Cerebellar cortex (tissue), 1 donor: ENCODE measurements around the gene ARAP1.

Experiments
- DNase-seq: peaks from one replicate; pipeline ENCODE4 v3.0.0-alpha.2; 2015; ENCODE audit warnings: low spot score

The ARAP1 gene

DNA sequence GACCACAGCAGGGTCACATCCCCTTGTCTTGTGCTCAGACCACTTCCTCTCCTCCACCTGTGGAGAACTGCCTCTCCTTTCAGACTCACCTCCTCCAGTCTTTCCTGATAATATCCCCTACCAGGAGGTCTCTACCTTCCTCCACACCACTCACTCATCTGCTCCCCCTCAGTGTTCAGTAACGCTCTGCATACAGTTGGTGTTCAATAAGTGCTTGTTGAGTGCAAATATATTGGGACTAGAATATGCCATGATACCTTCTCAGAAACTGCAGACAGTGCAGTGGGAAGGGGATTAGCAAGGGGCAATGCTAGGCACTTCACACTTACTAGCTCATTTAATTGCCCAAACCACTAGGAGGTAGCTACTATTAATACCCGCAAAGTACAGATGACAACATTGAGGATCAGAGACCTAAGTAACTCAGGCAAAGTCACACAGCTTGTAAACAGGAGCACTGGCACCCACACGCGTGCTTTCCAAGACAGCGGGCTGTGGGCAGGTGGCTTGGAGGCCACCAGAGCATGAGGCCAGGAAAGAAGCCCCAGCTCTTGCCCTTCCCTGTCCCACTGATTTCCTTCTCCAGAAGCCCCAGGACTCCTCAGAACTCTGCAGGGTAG is 69.9 kb downstream of the ARAP1 start:
- no peak for DNase-seq

DNA sequence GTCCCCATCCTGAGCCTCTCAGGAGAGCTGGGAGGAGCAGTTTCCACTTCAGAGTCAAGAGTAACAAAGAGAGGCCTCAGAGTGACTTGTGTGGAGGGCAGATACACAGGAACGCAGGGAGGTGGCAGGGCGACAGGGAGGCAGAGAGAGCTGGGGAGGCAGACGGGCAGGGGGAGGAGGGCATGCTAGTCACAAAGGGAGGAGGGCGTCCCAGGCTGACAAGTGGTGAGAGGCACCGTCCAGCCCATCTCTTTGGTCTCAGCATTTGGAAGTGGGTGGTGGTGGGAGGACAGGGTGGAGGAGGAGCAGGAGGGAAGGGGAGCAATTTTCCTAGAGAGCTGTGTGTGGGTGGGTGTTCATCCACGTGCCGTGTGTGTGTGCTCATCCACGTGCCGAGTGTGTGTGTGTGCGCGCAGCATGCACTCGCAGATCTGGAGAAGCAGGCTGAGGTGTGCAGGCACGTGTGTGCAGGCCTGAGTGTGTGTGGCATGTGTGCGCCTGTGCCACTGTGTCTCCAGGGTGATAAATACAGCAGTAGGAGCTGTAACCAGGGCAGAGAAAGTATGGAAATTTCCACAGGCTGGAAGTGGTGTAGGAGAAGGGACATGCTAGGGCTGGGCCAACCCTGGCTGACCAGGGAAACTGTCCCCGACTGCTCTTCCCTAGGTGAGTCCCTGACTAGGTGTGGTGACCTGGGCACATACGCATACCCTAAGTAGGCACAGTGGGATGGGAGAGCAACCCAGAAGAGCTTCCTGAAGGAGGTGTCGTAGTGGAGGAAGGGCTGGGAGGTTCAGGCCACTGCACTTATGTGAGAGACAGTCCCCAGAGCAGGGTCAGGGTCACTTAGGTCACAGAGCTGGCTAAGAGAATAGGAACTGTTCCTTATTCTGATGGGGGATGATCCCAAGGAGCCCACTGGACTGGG is 70.7 kb downstream of the ARAP1 start:
- DNase-seq, result peak; percentile 60

DNA sequence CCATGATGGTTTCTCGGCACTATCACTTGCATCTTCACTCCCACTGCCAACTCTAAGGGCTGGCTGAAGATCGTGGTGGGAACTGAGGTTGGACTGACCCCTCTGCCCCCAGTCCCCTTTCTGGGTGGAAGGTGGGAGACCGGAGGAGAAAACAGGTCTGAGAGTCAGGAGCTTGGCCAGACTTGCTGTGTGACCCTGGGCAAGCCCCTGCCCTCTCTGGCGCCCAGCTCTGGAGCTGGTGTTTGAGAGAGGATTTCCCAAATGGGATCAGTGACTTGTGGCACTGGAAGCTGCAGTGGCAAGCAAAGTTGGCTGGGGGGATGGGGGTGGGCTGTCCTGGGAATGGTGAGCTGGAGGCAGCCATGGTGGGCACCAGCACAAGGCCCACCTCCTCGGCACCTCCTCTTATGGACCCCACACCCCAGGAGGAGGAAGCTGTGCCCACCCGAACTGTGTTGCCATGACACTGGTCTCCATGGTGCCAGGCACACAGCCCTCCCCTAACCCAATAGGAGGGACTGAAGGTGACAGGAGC is 71.5 kb downstream of the ARAP1 start:
- no peak for DNase-seq

DNA sequence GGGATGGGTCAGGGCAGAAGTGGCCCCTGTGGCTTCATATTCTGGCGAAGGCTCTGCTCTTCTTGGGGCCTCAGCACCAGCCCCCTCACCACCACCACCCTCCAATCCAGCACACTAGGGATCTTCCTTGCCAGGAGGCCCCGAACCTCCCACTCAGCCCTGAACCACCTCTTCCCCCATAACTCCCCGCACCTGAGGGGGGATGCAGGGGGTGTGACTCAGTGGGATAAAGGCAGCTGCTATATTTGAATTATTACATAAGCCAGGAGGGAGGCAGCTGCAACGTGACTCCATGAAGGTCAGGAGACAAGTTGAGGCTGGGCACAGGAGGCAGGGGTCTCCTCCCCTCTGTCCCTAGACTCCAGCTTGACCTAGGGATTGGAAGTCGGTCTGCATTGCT is 72.3 kb downstream of the ARAP1 start:
- DNase-seq, result no peak

DNA sequence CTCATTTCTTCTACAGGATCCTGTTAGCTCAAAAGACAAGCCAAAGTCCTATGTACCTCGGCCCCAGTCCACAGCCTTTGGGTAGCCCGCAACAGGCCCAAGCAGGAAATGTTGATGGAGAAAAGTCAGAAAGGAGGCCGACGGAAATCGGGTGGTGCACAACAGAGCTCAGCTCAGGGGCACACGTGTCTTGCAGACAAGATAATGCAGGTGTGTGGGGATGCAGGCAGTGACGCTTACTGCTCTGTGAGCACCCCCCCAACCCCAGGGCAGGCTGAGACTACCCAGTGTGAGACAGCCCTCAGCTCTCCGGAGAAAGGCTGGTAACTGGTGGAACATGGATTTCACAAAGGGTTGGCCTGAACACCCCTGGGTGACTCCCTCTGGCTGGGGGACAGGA is 73.7 kb downstream of the ARAP1 start:
- DNase-seq, result no peak

DNA sequence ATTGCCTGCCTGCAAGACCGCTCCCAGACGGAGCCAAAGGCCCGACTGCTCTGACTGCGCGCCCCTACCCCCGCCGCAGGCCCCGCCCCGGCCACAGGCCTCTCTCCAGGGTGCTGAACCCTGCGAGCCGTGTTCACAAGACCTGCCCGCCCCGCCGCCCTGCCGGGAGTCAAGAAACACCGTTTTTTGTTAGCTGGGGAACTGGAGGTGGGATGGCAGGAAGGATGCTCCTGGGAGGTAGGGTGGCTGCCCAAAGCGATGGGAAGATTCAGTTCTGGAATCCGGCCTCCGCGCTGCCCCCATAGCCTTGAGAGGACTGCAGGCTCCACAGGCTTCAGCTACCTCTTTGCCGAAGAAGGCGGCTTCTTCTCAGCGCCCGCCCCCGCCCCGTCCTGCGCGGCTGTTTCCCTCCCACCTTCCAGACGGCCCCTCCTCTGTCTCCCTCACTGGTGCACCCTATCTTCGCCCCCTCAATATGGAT is 75.3 kb downstream of the ARAP1 start:
- peak; percentile 11 for DNase-seq

DNA sequence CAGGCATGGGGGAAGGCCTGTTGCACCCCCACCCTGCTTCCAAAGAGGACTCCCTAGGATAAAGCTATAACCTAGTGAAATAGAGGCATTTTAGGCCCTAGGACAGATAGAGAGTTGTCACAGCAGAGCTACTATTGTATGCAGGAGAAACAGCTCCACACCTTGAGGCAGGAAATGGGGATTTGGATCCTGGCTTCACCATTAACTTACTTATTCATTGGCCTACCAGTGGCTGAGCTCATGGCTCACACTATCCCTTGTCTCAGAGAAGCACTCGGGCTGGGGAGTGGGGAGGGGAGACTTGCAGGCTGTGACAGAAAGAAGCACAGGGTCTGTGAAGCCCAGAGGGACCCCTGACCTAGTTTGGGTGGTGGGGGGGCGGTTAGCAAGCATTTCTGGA is 77.0 kb downstream of the ARAP1 start:
- no peak for DNase-seq

DNA sequence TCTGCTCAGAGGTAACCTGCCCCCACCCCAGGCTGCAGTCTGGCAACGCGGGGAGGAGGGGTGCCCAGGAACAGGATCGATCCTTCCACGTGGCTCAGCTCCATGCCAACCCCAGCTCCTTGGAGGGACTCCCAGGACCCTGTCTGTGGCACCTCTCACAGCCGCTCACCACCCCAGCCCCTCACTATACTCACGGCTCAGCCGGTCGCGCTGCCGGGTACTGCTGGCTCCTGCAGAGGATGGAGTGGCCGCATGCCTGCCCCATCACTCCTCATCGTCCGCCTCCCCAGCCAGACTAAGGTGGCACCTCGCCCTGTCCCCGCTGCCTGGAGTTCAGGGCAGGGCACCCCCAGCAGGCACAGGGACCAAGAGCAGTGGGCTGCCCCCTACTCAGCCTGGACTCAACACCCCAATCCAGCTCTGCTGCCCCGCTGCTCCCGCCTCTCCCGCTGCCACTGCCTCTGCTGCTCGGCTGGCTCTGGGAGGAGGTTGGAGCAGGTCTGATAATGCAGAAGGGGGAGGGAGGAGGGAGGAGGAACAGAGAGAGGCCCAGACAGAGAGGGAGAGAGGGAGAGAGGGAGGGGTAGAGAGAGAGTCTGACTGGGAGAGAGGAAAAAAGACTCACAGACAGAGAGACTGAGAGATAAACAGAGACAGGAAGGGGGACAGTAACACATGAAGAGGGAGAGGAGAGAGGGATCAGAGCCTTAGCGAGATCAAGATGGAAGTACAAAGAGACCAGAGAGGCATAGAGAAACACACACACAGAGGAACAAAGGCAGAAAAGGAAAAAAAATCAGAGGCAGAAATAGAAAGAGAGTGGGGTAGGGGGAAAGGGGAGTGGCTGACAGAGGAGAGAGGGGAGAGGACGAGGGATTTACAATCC is 78.0 kb downstream of the ARAP1 start, which contains the start of gene PDE2A:
TSS of gene PDE2A (minus strand) at position 480 of the 886 bp plus-strand sequence. CDS start at position 265, 215 bp downstream.
- no peak for DNase-seq

DNA sequence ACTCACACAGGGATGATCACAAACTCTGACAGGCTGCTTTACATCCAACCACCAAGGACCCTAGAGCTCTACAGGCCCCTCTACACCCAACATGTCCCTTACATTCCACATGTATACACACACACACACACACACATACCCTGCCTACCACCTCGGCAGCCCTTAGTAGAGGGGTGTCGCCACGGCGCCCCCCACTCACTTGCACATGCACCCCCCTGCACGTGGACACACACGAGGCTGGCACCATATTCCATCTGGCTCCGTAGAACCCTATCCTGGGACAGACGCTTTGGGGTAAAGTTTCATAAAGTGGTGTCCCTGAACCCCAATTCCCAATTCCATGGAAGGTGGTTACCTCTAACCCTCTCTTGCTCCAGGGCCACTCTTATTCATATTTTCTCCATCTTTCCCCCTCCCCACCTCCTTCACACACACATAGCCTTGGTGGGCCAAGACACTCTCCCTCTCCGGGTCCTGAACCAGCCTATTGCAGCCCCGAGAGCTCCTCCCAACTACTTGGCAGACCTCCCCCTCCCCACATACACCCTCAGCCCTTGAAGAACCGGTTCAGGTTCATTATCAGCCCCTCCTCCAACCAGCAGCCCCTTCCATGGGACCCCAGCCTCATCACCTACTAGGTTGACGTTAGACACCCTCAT is 78.8 kb downstream of the ARAP1 start:
- no peak for DNase-seq

DNA sequence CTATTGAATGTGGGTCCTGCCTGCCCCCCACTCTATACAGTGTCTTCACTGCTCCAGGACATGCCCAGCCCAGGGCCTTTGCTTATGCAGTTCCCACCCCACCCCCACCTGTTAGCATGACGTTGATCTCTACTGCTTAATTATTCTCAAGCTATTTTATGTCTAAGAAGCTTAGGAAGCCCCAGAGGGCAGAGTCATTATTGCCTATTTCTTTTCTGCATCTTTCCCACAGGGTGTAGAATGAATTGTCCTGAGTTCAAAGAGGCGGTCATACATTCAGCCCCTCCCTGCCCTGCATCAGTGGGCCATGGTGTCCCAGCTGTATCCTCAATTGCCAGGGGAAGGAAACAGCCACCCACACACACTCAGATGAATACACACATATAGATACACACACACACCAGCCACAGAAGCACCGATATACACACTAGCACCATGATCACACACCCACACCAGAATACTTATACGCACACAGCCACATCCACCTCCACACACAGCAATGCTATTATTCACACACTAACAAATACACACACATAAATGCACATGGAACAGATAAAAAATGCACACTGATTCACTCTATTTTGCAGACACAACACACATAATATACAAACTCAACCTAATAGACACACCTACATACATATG is 79.5 kb downstream of the ARAP1 start:
- DNase-seq, result no peak

DNA sequence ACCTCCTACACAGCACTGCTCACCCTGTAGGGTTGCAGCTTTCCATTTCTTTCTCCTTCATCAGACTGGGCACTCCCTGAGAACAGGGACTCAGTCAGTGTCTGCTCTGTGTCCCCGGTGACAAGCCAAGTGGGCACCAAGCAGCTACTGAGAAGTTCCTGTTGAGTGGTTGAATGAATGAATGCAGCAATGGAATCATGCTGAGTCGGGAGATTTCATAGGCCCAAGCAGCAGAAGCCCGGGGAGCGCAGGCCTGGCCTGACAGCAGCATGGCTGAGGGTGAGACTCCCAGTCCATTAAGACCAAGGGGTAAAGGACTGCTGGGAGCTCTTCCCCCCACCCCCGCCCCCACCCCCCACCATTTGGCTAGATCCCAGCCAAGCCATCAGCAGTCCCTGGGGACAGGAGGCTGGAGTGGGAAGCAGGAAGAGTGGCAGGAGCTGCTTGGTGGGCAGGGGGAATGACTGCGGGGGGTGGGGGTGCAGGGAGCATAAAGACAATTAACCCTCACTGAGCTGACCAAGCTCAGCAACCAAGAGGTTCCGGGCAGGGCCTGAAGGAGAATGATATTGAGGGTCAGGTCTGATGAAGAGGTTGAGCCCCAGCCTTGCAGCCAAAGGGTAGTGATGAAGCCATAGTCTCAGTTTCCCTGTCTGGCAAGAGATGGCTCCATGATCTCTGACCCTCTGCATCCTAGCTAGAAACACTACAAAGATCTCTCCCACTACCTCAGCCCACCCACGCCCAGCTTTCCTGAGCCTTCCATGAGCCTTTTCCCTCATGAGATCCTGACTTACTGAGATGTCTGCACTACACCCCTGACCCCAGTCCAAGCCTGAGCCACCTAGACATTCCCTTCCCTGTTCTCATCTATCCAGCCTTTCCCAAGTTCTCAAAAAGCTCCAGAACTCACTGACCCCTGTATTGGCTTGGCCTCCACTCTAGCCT is 80.8 kb downstream of the ARAP1 start:
- DNase-seq, result no peak

DNA sequence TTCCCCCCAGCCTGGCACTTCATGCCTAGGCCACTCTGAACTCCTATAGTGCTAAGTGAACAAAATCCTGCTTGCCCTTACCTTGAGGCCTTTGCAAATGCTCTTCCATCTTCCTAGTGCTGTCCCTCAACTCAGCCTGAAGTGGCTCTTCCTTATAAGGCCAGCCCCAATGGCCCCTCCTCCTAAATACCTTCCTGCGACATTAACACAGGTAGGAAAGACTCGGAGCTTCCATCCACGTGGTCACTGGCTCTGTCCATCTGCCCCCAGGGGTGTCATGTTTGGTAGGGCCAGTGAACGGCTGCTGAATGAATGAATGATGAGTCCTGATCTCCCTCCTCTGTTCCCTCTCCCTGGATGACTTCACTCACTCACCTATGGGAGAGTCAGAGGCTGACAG is 82.2 kb downstream of the ARAP1 start:
- DNase-seq, result no peak

DNA sequence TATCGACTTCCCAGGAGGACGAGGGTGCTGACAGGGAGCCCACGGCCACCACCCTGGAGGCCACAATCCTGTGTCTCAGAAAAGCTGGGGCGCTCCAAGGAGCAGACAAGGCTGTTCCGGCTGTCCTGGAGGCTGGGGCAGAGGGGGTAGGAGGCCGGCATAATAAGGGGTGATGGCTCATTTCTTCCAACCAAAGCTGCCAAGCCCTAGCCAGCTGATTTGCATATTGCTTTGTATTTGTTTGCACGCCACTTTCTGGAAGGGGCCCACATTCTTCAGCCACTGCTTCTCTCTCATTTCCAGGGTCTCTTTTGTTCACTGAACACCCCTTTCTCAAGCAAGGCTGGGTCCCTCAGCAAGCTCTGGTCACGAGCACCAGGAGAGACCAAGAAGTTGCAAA is 82.7 kb downstream of the ARAP1 start:
- no peak for DNase-seq

DNA sequence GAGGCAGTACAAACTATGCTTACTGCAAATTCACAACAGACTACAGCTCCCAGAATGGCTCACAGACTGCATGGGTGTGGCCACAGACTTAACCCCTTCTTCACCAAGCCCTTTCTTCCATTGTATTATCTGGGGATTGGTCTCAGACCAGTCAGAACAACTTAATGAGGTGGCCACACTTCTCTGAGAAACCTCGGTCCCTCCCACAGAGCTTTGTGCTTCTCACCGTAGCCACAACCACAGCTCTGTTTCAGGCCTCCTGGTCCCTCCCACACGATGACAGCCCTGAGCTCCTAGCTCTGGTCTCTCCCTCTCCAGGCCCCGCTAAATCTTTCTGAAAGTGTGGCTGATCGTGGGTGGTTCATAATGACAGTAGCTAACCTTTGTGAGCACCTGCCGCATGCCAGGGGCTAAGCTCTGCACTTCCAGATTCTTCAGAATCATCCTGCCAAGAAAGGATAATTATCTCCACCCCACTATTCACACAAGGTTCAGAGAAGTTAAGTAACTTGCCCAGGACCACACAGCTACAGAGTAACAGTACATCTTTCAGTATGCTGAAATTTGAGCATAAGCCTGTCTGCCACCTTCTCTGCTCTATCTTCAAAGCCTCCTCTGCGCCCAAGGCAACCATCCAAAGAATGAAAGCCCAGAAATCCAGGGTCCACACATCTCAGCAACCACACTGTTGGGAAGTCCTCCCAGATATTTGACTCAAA is 83.4 kb downstream of the ARAP1 start:
- no peak for DNase-seq

DNA sequence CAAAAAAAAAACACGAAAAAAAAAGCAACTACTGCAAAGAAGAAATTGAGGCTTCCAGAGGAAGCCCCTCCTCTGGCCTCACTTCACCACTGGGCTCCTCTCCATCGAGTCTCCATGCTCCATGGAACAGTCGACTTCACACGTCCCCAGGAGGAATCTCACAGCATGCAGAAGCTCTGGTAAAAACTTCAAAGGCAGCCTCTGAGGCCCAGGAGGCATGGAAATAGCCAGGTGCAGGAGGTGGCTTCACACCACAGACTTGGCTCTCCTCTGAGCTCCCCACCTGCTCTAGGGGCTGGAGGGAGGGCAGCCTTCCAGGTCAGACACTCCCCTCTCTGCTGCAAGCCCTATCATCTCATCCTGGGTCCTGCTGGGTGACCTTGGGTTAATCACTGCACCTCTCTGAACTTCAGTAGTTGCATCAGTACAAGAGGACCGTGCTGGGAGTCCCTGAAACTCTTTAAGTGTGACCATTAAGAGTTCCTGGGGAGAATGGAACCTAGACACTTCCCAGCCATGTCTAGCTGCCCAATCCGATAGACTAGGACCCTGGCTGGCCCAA is 86.2 kb downstream of the ARAP1 start:
- DNase-seq, result no peak

DNA sequence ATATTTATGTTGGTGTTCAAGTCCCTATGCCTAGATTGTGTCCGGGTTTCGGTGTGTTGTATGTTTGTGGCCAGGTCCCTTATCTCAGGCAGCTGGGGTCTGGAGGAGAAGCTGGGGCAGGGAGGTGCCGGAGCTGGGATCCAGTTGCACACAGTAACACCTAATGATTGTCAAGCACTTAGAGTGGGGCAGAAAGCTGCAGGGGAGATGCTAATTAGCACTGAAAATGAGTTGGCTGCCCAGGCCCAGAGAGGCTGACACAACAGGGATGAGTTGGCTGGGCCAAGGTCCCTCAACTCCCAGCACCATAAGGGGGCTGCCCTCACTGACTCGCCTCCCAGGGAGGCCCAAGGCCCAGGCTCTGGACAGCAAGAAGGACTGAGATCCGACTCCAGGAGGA is 90.2 kb downstream of the ARAP1 start:
- no peak for DNase-seq

DNA sequence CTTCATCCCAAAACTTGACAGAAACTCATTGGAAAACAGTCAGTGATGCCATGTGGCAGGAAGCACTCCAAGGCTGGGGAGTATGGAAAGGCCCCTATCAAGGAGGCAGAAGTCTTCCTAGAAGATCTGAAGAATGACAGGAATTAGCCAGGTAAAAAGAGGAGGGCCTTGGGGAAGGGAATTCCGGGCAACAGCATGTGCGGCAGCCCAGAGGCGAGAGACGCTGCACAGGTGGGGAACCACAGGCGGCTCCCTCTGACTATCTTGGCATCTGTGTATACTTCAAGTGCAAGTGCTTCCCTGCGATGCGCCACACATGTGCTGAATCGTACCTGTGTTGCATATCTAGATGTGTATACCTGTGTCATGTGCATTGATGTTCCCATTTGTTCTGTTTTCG is 90.7 kb downstream of the ARAP1 start:
- no peak for DNase-seq

DNA sequence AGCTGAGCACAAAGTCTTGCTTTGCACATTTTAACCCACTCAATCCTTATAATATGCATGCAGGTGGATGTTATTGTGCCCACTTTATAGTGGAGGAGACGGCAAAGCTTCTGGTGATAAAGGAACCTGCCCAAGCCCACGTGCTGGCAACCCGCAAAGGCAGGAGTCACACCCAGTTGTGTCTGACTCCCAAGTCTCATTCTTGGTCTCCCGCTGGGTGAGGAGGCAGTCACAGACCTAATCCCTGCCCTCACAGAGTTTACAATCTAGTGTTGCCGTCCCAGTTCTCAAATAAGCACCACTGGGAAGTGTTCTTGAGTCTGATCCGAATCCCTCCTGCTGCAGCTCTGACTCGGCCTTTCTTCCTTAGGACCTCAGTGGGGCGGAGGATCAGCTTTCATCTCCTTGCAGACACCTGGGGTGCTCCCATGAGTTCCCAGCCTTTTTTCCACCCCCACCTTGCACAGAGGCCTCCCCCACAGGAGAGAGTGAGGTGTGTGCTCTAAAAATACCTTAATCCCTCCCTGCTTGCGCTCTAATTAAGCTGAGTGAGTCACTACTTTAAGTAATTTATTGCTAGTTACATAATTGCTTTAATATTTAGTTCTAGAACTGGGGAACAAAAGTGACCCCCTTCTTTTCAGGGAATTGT is 93.1 kb downstream of the ARAP1 start:
- no peak for DNase-seq
